ENCODE data around the gene SLC41A3. TPM values are rescaled to one million over a fixed set of nuclear protein-coding genes. Genes with fewer than 3 reads are reported as not detected.
"Not testable (repeated sequence)": the region's sequence is repeated elsewhere in the genome, so short reads cannot be mapped to it uniquely, and the experiment has no call there.

SLC41A3 gene
- total and polyA plus RNA-seq, 2 experiments from 2014 or later = 19.8 to 56.0 TPM

- Histone ChIP-seq H3K27ac (no peak overlapping the region), H4K20me1 (ENCODE audit: insufficient read depth) (no peaks in the 10 kb centered on the region), H3K27me3 (replicated peaks; ENCODE audit: insufficient read depth) (no peaks in the 10 kb centered on the region), H2AFZ (no peak overlapping the region), H3K9me2 (ENCODE audit: insufficient read depth) (no peaks in the 10 kb centered on the region), H3F3A (ENCODE audit: insufficient read depth) (no peaks in the 10 kb centered on the region), H3K36me3 (ENCODE audit: low read depth) (no peaks in the 10 kb centered on the region), H3K4me3 (no peak overlapping the region), H3K9ac (no peak overlapping the region), H3K79me2 (ENCODE audit: insufficient read depth) (no peaks in the 10 kb centered on the region), H3K9me3 (ENCODE audit: low read depth) (no peaks in the 10 kb centered on the region), H3K4me2 (ENCODE audit: unreplicated experiment) (no peak overlapping the region), H3K4me1 (ENCODE audit: insufficient read depth) (peaks cover 8% of the 10 kb centered on the region)
- no peak for TF ChIP-seq EZH2 (IDR thresholded peaks at IDR 0.05; ENCODE audit: insufficient read depth, poor library complexity, severe bottlenecking)
- no peak for TF ChIP-seq EZH2phosphoT487 (IDR thresholded peaks at IDR 0.05; ENCODE audit: insufficient read depth, low read depth)
- no peak for DNase-seq
- in situ Hi-C loops (cut with MboI) = no loop called here
- 60 to 79% methylated on average over 2 of the region's 2 CpGs for whole genome bisulfite sequencing, 2 experiments (ENCODE audit: low coverage in 1 of 2, low lambda C conversion rate in 2 of 2, missing lambda C conversion rate in 2 of 2)
Measured at GRCh38 chr3:126098391-126098858, 14.5 kb upstream of the SLC41A3 start.

- H3K9me2 ChIP-seq (ENCODE audit: insufficient read depth) = no peaks in the 10 kb centered on the region
- H3K4me1 ChIP-seq (ENCODE audit: insufficient read depth) = peaks cover 8% of the 10 kb centered on the region
- no peaks in the 10 kb centered on the region for H3K79me2 ChIP-seq (ENCODE audit: insufficient read depth)
- no peak overlapping the region for H3K27ac ChIP-seq
- no peak overlapping the region for H3K9ac ChIP-seq
- no peaks in the 10 kb centered on the region for H4K20me1 ChIP-seq (ENCODE audit: insufficient read depth)
- no peaks in the 10 kb centered on the region for H3K27me3 ChIP-seq (replicated peaks; ENCODE audit: insufficient read depth)
- no peak overlapping the region for H3K4me2 ChIP-seq (ENCODE audit: unreplicated experiment)
- DNase-seq = no peak
- no peaks in the 10 kb centered on the region for H3K36me3 ChIP-seq (ENCODE audit: low read depth)
- H3F3A ChIP-seq (ENCODE audit: insufficient read depth) = no peaks in the 10 kb centered on the region
- H3K9me3 ChIP-seq (ENCODE audit: low read depth) = no peaks in the 10 kb centered on the region
- in situ Hi-C loops (cut with MboI) = no loop called here
- TF ChIP-seq EZH2 (IDR thresholded peaks at IDR 0.05; ENCODE audit: insufficient read depth, poor library complexity, severe bottlenecking) (no peak), EZH2phosphoT487 (IDR thresholded peaks at IDR 0.05; ENCODE audit: insufficient read depth, low read depth) (no peak)
- H3K4me3 ChIP-seq = no peak overlapping the region
- H2AFZ ChIP-seq = no peak overlapping the region
Measured at GRCh38 chr3:126097801-126098200, 13.9 kb upstream of the SLC41A3 start.

- H3K9me3 ChIP-seq (ENCODE audit: low read depth); H2AFZ ChIP-seq; H3K4me1 ChIP-seq (ENCODE audit: insufficient read depth); H3K36me3 ChIP-seq (ENCODE audit: low read depth); H3K9ac ChIP-seq; H3F3A ChIP-seq (ENCODE audit: insufficient read depth); H3K4me2 ChIP-seq (ENCODE audit: unreplicated experiment); H3K9me2 ChIP-seq (ENCODE audit: insufficient read depth); H3K27me3 ChIP-seq (replicated peaks; ENCODE audit: insufficient read depth); H4K20me1 ChIP-seq (ENCODE audit: insufficient read depth); H3K4me3 ChIP-seq; H3K79me2 ChIP-seq (ENCODE audit: insufficient read depth); H3K27ac ChIP-seq; in situ Hi-C loops (cut with MboI); DNase-seq: not testable (repeated sequence)
- WGBS, 2 experiments (ENCODE audit: low coverage in 1 of 2, low lambda C conversion rate in 2 of 2, missing lambda C conversion rate in 2 of 2) = 29 to 30% methylated on average over 6 of the region's 6 CpGs
Measured at GRCh38 chr3:126096274-126096673, 12.3 kb upstream of the SLC41A3 start.

- H2AFZ ChIP-seq; DNase-seq; H3K4me2 ChIP-seq (ENCODE audit: unreplicated experiment); H3K27me3 ChIP-seq (replicated peaks; ENCODE audit: insufficient read depth); H3K36me3 ChIP-seq (ENCODE audit: low read depth); H3K27ac ChIP-seq; H3K79me2 ChIP-seq (ENCODE audit: insufficient read depth); H3F3A ChIP-seq (ENCODE audit: insufficient read depth); H3K4me3 ChIP-seq; H4K20me1 ChIP-seq (ENCODE audit: insufficient read depth); H3K9me2 ChIP-seq (ENCODE audit: insufficient read depth); H3K9ac ChIP-seq; in situ Hi-C loops (cut with MboI); H3K4me1 ChIP-seq (ENCODE audit: insufficient read depth); H3K9me3 ChIP-seq (ENCODE audit: low read depth): not testable (repeated sequence)
- 56 to 58% methylated on average over 5 of the region's 5 CpGs for WGBS, 2 experiments (ENCODE audit: low coverage in 1 of 2, low lambda C conversion rate in 2 of 2, missing lambda C conversion rate in 2 of 2)
Measured at GRCh38 chr3:126092128-126092527, 8.2 kb upstream of the SLC41A3 start.

- Histone ChIP-seq H3K27ac (no peak overlapping the region), H3K4me3 (no peak overlapping the region), H3K79me2 (ENCODE audit: insufficient read depth) (no peaks in the 10 kb centered on the region), H4K20me1 (ENCODE audit: insufficient read depth) (no peaks in the 10 kb centered on the region), H3K9me3 (ENCODE audit: low read depth) (peaks cover 4% of the 10 kb centered on the region), H3K9ac (no peak overlapping the region), H2AFZ (no peak overlapping the region), H3K9me2 (ENCODE audit: insufficient read depth) (no peaks in the 10 kb centered on the region), H3K4me1 (ENCODE audit: insufficient read depth) (0 out of 2 replicates have a peak, but pooled peaks cover 3% of the 10 kb centered on the region), H3K27me3 (replicated peaks; ENCODE audit: insufficient read depth) (no peaks in the 10 kb centered on the region), H3F3A (ENCODE audit: insufficient read depth) (no peaks in the 10 kb centered on the region), H3K4me2 (ENCODE audit: unreplicated experiment) (no peak overlapping the region), H3K36me3 (ENCODE audit: low read depth) (no peaks in the 10 kb centered on the region)
- WGBS, 2 experiments (ENCODE audit: low coverage in 1 of 2, low lambda C conversion rate in 2 of 2, missing lambda C conversion rate in 2 of 2) = 5 to 10% methylated on average over 1 of the region's 1 CpG
- no peak for DNase-seq
- in situ Hi-C loops (cut with MboI) = no loop called here
- no peak for TF ChIP-seq EZH2phosphoT487 (IDR thresholded peaks at IDR 0.05; ENCODE audit: insufficient read depth, low read depth)
- no peak for TF ChIP-seq EZH2 (IDR thresholded peaks at IDR 0.05; ENCODE audit: insufficient read depth, poor library complexity, severe bottlenecking)
Measured at GRCh38 chr3:126087552-126088175, 3.7 kb upstream of the SLC41A3 start.
